Measurements from ENCODE around the gene UNC5A.

Gene UNC5A

GRCh38 chr5:176881816-176882566 is 71.6 kb downstream of the UNC5A start:
- DNase-seq, result no peak

- DNase-seq, result no peak
Observed at GRCh38 chr5:176882567-176882903, 72.2 kb downstream of the UNC5A start.

- DNase-seq, result no peak
Observed at GRCh38 chr5:176883700-176884570, 73.6 kb downstream of the UNC5A start.

GRCh38 chr5:176884571-176884890 is 74.2 kb downstream of the UNC5A start:
- no peak for DNase-seq

- DNase-seq, result no peak
Observed at GRCh38 chr5:176886336-176887251, 76.2 kb downstream of the UNC5A start.

GRCh38 chr5:176887252-176887849 is 77.0 kb downstream of the UNC5A start:
- DNase-seq, result no peak

- DNase-seq, result no peak
Observed at GRCh38 chr5:176888016-176888864, 77.9 kb downstream of the UNC5A start.

- DNase-seq, result no peak
Observed at GRCh38 chr5:176888865-176889165, 78.5 kb downstream of the UNC5A start.

GRCh38 chr5:176889321-176890280 is 79.2 kb downstream of the UNC5A start:
- no peak for DNase-seq

GRCh38 chr5:176890455-176891330 is 80.3 kb downstream of the UNC5A start:
- no peak for DNase-seq

- DNase-seq, result no peak
Observed at GRCh38 chr5:176891331-176891958, 81.1 kb downstream of the UNC5A start.

- DNase-seq, result no peak
Observed at GRCh38 chr5:176892663-176893062, 82.3 kb downstream of the UNC5A start.

- no peak for DNase-seq
Observed at GRCh38 chr5:176894298-176894697, 83.9 kb downstream of the UNC5A start.

GRCh38 chr5:176895831-176896230 is 85.5 kb downstream of the UNC5A start:
- DNase-seq, result no peak

GRCh38 chr5:176897263-176897662 is 86.9 kb downstream of the UNC5A start:
- DNase-seq, result no peak

GRCh38 chr5:176899296-176899891 is 89.0 kb downstream of the UNC5A start, which contains the start of gene HK3:
Gene HK3 (minus strand): TSS chr5:176899346. CDS start chr5:176896159, 3,187 bp downstream.
- no peak for DNase-seq

GRCh38 chr5:176899946-176900779 is 89.8 kb downstream of the UNC5A start:
- DNase-seq, result no peak

GRCh38 chr5:176900780-176901204 is 90.4 kb downstream of the UNC5A start:
- DNase-seq, result no peak

Data from activated T-cell treated with anti-CD3 and anti-CD28 coated beads for 4 hours (primary cell).